Subcutaneous adipose tissue (tissue), 4 donors: ENCODE measurements around the gene SYT7. TPM values are rescaled to one million over a fixed set of nuclear protein-coding genes. Genes with fewer than 3 reads are reported as not detected.

Experiments
- CTCF ChIP-seq: fragments of 450-650 bp; IDR thresholded peaks from one replicate; pipeline ENCODE4 v1.5.1; 2016; ENCODE audit warnings: low read depth, mild to moderate bottlenecking, control low read depth, antibody characterized with exemption, moderate library complexity
- total RNA-seq, 4 donors: library from RNA; depleted of rRNA; stranded (reverse); fragments of >200 nt; gene quantifications; one replicate each; pipeline ENCODE4 v1.1.0, GENCODE V29; 2016

The SYT7 gene
- total RNA-seq, 4 donors from 2014 or later, result 0.66 to 4.0 (median 1.4) TPM

DNA sequence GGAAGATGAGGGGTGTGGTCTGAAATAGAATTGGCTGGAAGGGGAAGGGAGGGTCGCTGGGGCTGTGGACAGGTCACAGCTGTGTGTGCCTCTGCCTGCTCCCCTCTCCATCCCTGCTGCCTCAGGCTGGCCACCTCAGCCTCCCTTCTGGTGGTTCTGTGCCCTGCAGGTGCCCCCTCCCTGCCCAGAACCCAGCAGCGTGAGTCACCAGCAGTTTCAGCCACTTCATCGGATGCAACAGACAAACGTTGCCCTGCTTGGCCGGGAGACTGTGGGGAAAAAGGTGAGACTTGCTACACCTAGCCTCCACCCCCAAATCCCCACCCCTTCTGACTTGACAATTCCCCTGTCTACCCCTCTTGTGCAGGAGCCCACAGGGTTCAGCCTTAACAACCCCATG, 94.1 kb downstream of the SYT7 start:
- no peak for TF ChIP-seq CTCF

- TF ChIP-seq CTCF, result no peak
Observed at GRCh38 chr11:61486011-61486620, 94.8 kb downstream of the SYT7 start.

DNA sequence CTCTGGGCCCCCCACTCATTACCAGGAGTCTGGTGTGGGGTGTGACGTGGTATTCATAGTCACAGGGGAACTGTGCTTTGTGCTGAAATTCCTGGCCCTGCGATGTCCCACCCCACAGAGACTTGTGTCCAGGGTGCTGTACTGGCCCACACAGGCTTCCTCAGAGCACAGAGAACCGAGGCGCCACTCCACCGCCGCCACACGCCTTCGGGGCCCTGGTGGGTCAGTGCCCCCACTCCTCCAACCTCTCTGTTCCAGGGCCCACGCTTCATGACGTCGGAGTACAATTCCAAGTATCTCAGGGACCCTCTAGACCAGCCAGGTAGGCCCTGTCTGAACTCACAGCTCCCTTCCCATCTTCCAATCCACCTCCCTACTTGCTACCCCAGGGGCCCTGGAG, 95.8 kb downstream of the SYT7 start:
- TF ChIP-seq CTCF, result no peak

GRCh38 chr11:61484541-61484940, 96.3 kb downstream of the SYT7 start:
- no peak for TF ChIP-seq CTCF

GRCh38 chr11:61482513-61482912, 98.4 kb downstream of the SYT7 start:
- TF ChIP-seq CTCF, result no peak

DNA sequence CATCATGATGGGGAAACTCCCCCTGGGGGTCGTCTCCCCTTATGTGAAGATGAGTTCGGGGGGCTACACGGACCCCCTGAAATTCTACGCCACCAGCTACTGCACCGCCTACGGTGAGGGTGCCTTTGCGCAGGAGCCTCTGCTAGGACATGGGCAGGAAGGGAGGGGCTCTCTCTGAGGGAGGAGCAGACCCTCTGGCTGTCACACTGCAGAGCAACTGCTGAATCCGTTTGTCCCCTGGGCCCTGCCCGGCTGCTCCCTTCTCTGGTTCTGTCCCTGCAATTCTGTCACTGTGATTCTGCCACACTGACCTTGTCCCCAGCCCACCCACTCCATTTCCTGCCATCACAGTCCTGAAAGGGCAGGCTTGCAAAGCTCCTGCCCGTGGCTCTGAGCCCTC, 99.1 kb downstream of the SYT7 start:
- no peak for TF ChIP-seq CTCF

DNA sequence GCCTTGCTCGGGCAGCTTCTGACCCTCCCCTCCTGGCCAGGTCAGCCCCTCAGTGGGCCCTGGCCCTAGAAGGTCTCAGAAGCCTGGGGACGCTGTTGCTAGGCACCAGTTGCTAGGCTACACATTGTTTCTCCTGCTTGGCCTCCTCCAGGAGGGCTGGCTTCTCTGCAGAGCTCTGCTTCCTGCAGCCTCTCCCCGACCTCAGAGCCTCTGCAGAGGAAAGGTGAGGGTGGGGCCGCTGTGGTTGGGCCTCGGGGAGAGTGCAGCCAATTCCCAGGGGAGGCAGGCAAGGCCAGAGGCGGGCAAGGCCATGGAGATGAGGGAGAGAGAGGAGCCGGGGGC, 99.9 kb downstream of the SYT7 start:
- TF ChIP-seq CTCF, result no peak
